ENCODE results near the gene FCN3. TPM values are rescaled to one million over a fixed set of nuclear protein-coding genes. Genes with fewer than 3 reads are reported as not detected.

The FCN3 gene
- total RNA-seq, 4 donors from 2014 or later: 3.0 to 4.7 (median 4.3) TPM

- Histone ChIP-seq H3K36me3 (peaks cover 5 to 36% (median 22%) of the 10 kb centered on the region in 3 donors), H3K27ac (peak overlapping the region; percentile 79 to 92 (median 90)), H3K27me3 (no peaks in the 10 kb centered on the region), H3K4me1 (peaks cover 58 to 100% (median 58%) of the 10 kb centered on the region in 3 donors), H3K9me3 (no peaks in the 10 kb centered on the region), H3K4me3 (no peak overlapping the region)
- TF ChIP-seq CTCF (IDR thresholded peaks at IDR 0.05) (no peak), POLR2A (IDR thresholded peaks at IDR 0.05) (no peak)
- no peak for DNase-seq
- intact Hi-C loops (cut with DNase I): loop anchor here (10.0 kb wide), 1 partner anchor 201 kb away; the partner anchor contains the start of gene AHDC1
Measured at GRCh38 chr1:27403931-27404330, 29.3 kb upstream of the FCN3 start.

- no peaks in the 10 kb centered on the region for H3K27me3 ChIP-seq
- DNase-seq: no peak
- WGBS, 2 donors: 19 to 24% methylated on average over 11 to 19 of the region's 24 CpGs
- intact Hi-C loops (cut with DNase I): loop anchor here (10.0 kb wide), 1 partner anchor 202 kb away; the partner anchor contains the start of gene AHDC1
- peak overlapping the region; percentile 79 to 92 (median 90) for H3K27ac ChIP-seq
- peaks cover 5 to 28% (median 16%) of the 10 kb centered on the region in 3 donors for H3K36me3 ChIP-seq
- peaks cover 58 to 100% (median 58%) of the 10 kb centered on the region in 3 donors for H3K4me1 ChIP-seq
- H3K9me3 ChIP-seq: no peaks in the 10 kb centered on the region
- TF ChIP-seq POLR2A (IDR thresholded peaks at IDR 0.05) (no peak), CTCF (IDR thresholded peaks at IDR 0.05) (peak in 4 of 6 experiments; percentile 6 to 53 (median 35))
- H3K4me3 ChIP-seq: peak overlapping the region in 2 of 4 donors; percentile 5 to 29
Measured at GRCh38 chr1:27403065-27403726, 28.6 kb upstream of the FCN3 start.

GRCh38 chr1:27402349-27402754 is 27.7 kb upstream of the FCN3 start:
- no peak overlapping the region for H3K4me3 ChIP-seq
- H3K27me3 ChIP-seq: no peaks in the 10 kb centered on the region
- no peak for DNase-seq
- H3K36me3 ChIP-seq: peaks cover under 1 to 20% (median 8%) of the 10 kb centered on the region in 3 donors
- WGBS, 2 donors: 16 to 28% methylated on average over 5 to 7 of the region's 8 CpGs
- intact Hi-C loops (cut with DNase I): loop anchor here (10.0 kb wide), 1 partner anchor 202 kb away; the partner anchor contains the start of gene AHDC1
- H3K27ac ChIP-seq: peak overlapping the region; percentile 79 to 92 (median 90)
- peaks cover 55 to 100% (median 56%) of the 10 kb centered on the region in 3 donors for H3K4me1 ChIP-seq
- H3K9me3 ChIP-seq: no peaks in the 10 kb centered on the region
- TF ChIP-seq POLR2A (IDR thresholded peaks at IDR 0.05) (no peak), CTCF (IDR thresholded peaks at IDR 0.05) (peak; percentile 50 to 75 (median 62))

GRCh38 chr1:27400963-27401341 is 26.3 kb upstream of the FCN3 start:
- Histone ChIP-seq H3K36me3 (peaks cover 0 to 6% (median 0%) of the 10 kb centered on the region in 3 donors), H3K9me3 (no peaks in the 10 kb centered on the region), H3K4me3 (no peak overlapping the region), H3K4me1 (peaks cover 42 to 95% (median 44%) of the 10 kb centered on the region in 3 donors), H3K27me3 (no peaks in the 10 kb centered on the region), H3K27ac (peak overlapping the region in 1 of 4 donors; percentile 91)
- intact Hi-C loops (cut with DNase I): loop anchor here (10.0 kb wide), 1 partner anchor 204 kb away; the partner anchor contains the start of gene AHDC1
- 74 to 81% methylated on average over 4 to 5 of the region's 5 CpGs for WGBS, 2 donors
- no peak for TF ChIP-seq CTCF (IDR thresholded peaks at IDR 0.05)
- TF ChIP-seq POLR2A (IDR thresholded peaks at IDR 0.05): no peak
- DNase-seq: no peak
